Peyer's patch (tissue), 4 donors: ENCODE data around the gene NALCN.

Source experiments
- POLR2A ChIP-seq, 2 donors: fragments of 450-650 bp; IDR thresholded peaks; one replicate each; pipeline ENCODE4 v1.5.1; 2017; ENCODE audit warnings: antibody characterized with exemption in 2 of 2, mild to moderate bottlenecking in 2 of 2, moderate library complexity in 2 of 2
- TF ChIP-seq, protein P1 (sequence below), 6 experiments: fragments of 450-650 bp in 4 of 6; fragments of 200-600 bp in 2 of 6; sonication (generic) in 1 of 6; IDR thresholded peaks; one replicate each; pipeline ENCODE4 v1.5.1; 2017 to 2019; ENCODE audit warnings: antibody characterized with exemption in 6 of 6, mild to moderate bottlenecking in 3 of 6, moderate library complexity in 1 of 6

DNA sequence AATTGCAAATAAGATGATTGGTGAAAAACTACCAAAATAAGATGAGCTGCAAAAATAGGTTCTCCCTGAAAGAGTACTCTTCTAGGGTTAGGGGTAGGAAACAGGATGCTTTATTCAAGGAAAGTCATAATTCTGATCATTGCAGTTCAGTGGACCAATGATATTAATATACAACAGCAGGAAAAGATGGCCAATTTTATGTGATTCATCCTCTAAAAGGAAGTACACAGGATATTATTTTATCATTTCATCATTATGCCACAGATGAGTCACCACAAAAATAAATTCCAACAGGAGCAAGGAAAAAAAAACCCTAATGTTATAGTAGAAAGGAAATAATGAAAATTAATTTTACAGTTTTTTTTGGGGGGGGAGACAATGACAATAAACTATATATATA lies 205.0 kb downstream of the NALCN start:
- TF ChIP-seq, protein P1, sequence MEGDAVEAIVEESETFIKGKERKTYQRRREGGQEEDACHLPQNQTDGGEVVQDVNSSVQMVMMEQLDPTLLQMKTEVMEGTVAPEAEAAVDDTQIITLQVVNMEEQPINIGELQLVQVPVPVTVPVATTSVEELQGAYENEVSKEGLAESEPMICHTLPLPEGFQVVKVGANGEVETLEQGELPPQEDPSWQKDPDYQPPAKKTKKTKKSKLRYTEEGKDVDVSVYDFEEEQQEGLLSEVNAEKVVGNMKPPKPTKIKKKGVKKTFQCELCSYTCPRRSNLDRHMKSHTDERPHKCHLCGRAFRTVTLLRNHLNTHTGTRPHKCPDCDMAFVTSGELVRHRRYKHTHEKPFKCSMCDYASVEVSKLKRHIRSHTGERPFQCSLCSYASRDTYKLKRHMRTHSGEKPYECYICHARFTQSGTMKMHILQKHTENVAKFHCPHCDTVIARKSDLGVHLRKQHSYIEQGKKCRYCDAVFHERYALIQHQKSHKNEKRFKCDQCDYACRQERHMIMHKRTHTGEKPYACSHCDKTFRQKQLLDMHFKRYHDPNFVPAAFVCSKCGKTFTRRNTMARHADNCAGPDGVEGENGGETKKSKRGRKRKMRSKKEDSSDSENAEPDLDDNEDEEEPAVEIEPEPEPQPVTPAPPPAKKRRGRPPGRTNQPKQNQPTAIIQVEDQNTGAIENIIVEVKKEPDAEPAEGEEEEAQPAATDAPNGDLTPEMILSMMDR (IDR thresholded peaks at IDR 0.05): no peak
- no peak for TF ChIP-seq POLR2A (IDR thresholded peaks at IDR 0.05)
